Mammary epithelial cell (primary cell): Measurements from ENCODE around the gene SGTA.

Experiments
- EZH2 ChIP-seq: IDR thresholded peaks from 2 replicates; pipeline ENCODE4 v1.6.1; 2012; ENCODE audit warnings: low read length, inconsistent platforms, borderline replicate concordance
- TF ChIP-seq, protein P1 (sequence below), 2 donors: IDR thresholded peaks in 1 of 2; conservative IDR thresholded peaks in 1 of 2; 2 replicates each; pipeline ENCODE4 v1.5.1; 2011 to 2012; ENCODE audit warnings: inconsistent platforms in 2 of 2, low read length in 2 of 2, mild to moderate bottlenecking in 2 of 2, control low read depth in 1 of 2, low read depth in 1 of 2; ENCODE audit not compliant: insufficient read depth in 1 of 2; ENCODE audit errors: extremely low read depth in 1 of 2

DNA sequence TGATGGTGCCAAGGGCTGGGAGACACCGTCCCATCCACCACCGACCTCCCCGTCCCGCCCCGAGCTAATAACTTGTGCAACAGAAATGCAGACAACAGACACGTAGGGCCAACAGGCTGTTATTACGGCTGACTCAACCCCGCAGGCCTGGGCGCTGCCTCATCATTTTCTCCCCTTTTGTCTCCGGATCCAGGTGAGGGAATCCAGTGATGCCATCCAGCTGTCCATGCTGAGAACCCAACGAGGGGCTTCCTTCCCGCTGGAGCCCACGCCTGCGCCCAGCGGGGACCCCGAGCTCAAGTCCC lies 55.5 kb downstream of the SGTA start:
- TF ChIP-seq, protein P1, sequence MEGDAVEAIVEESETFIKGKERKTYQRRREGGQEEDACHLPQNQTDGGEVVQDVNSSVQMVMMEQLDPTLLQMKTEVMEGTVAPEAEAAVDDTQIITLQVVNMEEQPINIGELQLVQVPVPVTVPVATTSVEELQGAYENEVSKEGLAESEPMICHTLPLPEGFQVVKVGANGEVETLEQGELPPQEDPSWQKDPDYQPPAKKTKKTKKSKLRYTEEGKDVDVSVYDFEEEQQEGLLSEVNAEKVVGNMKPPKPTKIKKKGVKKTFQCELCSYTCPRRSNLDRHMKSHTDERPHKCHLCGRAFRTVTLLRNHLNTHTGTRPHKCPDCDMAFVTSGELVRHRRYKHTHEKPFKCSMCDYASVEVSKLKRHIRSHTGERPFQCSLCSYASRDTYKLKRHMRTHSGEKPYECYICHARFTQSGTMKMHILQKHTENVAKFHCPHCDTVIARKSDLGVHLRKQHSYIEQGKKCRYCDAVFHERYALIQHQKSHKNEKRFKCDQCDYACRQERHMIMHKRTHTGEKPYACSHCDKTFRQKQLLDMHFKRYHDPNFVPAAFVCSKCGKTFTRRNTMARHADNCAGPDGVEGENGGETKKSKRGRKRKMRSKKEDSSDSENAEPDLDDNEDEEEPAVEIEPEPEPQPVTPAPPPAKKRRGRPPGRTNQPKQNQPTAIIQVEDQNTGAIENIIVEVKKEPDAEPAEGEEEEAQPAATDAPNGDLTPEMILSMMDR (conservative IDR thresholded peaks at IDR 0.05 in 1 of 2, IDR thresholded peaks at IDR 0.05 in 1 of 2; ENCODE audit: extremely low read depth in 1 of 2, insufficient read depth in 1 of 2, low read depth in 1 of 2, low read length in 2 of 2), result no peak
- TF ChIP-seq EZH2, result no peak
